Right renal cortex interstitium (tissue), 3 donors: ENCODE results near the gene ZNF407. TPM values are rescaled to one million over a fixed set of nuclear protein-coding genes. Genes with fewer than 3 reads are reported as not detected.

Experiments
- DNase-seq, 3 donors: peaks; one replicate each; pipeline ENCODE4 v3.0.0-alpha.2; 2013; ENCODE audit warnings: low read depth in 3 of 3, low spot score in 2 of 3
- polyA plus RNA-seq, 3 donors: library from polyadenylated mRNA; unstranded; fragments of 120-200 nt; gene quantifications; one replicate each; pipeline ENCODE4 v1.2.1, GENCODE V29; 2013; ENCODE audit not compliant: insufficient read length in 3 of 3

The ZNF407 gene
- polyA plus RNA-seq, 3 donors, result 9.9 to 11.6 (median 10.9) TPM

- DNase-seq, result no peak
Measured at GRCh38 chr18:74989134-74989533, 391.5 kb downstream of the ZNF407 start.

GRCh38 chr18:74990563-74991081, 393.0 kb downstream of the ZNF407 start:
- no peak for DNase-seq

DNA sequence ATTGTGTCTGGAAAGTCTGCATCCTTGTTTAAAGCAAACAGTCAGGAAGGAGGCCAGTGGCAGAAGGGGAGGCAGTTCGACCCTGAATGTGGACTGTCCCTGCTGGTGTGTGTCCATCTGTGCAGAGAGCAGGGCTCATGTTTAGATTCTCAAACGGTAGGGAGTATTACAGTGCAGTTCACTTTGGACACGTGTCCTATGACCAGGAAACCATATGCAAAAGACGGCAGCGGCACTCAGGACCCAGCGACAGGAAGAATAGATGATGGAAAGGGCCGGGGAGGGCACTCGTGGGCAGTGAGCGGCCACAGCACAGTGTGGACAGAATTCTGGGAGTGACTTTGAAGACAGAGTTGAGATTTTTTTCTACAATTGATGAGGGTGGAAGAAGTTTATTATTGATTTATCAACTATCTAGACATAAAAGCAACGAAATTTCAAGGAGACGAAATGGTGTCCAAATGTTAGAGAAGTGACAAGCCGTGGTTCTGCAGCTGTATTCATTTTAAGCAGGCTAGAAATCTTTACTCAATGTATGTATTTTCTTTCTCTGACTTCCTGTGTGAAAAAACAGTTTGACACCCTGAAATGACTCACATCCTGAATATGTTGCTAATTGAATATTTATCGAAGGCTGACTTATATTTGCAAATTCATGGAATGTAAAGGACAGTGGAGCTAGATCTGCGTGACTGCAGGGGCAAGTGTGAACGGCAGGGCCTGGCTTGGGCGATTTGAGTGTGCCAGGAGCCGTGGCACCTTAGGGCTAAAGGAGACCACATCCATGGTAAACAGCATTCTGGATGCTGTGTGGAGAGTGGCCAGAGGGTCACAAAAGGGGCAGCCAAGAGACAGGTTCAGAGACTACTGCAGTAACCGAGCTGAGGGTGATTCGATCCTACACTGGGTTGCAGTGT, 397.1 kb downstream of the ZNF407 start:
- DNase-seq, result no peak

DNA sequence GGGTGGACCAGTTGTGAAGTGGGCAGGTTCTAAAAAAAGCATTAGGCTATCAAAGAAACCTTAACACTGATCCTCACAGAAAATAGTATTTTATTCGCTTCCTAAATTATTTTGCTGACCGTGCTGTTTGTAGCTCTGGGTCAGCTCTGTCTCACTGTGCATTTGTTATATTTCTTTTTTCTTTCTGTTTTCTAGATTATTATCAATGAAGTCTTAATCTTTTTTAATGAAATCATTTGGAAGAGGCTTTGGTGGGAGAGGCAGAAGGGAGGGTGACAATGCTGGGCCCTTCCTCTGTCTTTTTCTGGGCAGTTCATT, 397.7 kb downstream of the ZNF407 start:
- no peak for DNase-seq

- DNase-seq, result no peak
Measured at GRCh38 chr18:74996055-74996454, 398.4 kb downstream of the ZNF407 start.

GRCh38 chr18:74996996-74997395, 399.3 kb downstream of the ZNF407 start:
- DNase-seq, result no peak

DNA sequence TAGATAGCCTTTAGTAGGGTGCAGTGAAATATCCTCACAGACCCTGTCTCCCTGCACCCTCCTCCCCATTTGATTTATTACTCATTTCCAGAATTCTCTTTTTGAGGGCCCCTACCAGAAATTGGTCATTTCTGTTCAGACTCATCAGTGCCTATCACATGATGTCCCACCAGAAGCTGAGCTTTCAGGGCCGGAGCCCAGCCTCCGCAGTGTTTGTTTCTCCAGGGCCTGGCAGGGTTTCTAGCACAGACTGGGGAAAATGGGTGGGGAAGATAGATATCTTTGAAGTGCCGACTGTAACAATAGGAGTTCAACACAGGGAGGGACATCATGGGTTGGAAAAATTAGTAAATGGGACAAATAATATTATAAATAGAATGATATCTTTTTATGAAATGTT, 403.2 kb downstream of the ZNF407 start:
- DNase-seq, result no peak

GRCh38 chr18:75003039-75003438, 405.4 kb downstream of the ZNF407 start:
- no peak for DNase-seq

DNA sequence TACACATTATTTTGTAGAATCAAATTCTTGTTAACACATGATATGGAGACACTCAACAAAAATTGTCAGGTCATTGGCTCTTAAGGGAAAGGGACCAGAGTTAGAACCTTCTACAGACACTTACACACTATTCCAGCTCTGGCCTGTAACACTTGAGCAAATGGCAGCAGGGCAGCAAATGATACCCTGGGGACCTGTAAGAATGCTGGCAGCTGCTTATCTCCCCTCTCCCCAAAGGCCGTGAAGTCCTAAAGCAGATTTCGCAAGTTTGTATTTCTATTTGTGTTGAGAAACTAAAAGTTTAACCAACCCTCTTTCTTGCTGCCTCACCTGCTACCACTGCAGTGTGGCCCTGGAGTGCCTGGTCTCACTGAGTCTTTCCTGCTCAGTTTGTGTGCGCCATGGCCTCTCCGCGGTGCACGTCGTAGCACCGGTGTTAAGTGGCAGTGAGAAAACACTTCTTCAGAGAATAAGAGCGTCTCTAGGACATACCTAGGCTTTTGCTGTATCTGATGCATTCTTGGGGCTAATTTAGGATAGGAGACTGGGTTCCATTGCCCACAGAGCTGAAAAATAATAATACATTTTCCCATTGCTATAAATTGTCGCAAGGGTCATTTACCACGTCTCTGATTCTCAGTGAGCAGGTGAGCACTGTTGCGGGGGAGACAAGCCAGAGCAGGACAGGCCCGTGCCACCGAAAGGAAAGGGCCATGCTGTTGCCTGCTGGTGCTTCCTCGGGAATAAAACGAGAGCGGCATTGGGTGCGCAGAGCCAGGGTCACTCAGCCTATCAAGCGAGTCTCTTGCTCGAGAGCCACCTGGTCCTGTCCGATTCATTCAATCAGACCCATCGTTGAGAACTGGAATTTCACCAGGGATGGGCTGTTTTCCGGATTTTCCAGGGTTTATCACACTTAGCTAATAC, 406.4 kb downstream of the ZNF407 start:
- DNase-seq, result no peak

DNA sequence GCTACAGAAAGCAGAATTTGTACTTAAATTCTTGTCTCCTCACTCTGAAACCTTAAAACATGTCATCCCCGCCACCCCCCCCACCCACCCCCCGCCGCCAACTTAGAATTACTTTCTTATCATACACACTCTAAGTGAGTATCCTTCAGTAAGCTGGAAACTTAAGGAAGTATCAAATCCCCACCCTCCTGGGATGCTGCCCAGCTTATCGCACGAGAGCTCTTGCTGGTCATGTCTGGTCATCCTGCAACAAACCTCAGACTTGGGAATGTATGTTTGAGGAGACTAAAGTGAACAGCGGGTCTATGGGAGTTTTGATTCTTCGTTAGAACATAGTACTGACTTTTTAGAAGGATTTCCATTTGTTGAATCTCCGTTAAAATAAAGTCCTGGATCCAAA, 408.0 kb downstream of the ZNF407 start:
- DNase-seq, result no peak

GRCh38 chr18:75008186-75008585, 410.5 kb downstream of the ZNF407 start:
- DNase-seq, result no peak

DNA sequence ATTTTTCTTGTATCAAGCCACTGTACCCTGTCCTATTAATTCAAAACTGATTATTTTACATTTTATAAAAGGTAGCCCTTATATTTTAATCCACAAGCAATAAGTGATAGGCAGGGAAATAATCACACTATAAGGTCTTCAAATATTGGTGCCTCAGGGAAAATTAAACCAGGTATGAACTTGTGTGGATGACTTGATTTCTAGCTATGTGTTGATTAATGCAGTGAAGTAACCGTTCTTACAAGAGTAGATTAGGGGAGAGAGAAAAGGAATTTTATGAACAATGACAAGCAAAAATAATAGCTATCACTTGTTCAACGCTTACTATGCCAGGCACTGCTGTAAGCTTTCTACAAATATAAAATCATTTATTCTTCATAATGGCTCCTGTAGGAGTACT, 411.6 kb downstream of the ZNF407 start:
- no peak for DNase-seq

GRCh38 chr18:75009878-75010277, 412.2 kb downstream of the ZNF407 start:
- DNase-seq, result no peak

DNA sequence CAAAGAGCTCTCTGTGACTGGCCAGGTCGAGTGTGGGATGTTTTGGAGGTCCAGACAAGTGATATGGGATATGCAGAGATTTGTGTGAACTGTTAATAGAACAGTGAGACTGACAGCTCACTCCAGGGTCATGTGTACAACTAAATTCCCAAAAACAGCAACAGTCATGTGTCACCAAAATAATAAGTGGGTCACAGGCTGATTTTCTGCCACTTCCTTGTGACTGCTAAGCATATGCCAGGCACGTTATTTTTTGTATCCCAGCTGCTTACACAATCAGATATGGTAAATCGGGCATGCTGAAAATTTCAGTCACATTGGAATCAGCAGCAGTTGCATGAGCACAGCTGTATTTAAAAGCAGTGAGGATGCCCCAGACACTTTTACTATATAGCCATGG, 412.6 kb downstream of the ZNF407 start:
- no peak for DNase-seq

- DNase-seq, result no peak
Measured at GRCh38 chr18:75010689-75011088, 413.0 kb downstream of the ZNF407 start.

DNA sequence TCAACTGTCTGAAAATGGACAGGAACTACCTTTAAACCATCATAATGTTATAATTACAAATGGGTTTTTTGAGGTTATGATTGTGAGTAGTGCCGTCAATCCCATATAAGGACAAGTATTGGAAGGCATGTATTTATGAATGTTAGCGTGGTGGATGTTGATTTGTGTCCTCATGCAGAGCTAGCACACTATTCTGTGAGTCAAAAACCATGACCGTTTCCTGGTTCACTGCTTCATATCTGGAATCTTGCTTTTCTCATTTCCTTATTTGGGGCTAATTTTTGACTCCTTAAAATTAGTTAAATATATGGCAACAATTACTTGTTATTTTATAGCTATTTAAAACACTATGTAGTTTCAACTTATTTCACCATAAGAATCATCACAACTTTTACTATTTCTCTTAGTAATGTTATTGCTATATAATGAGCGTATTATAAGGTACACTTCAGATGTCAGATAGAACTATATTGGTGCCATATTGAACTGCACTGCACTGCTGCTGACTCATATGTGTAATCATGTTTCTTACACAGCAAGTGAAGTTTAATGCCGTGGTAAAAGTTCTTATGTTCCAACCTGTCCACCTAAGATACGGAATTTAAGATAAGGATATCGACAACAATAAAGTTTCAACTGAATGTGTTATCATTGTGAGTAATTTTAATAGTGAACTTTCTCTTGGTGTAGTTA, 418.5 kb downstream of the ZNF407 start:
- DNase-seq, result no peak

DNA sequence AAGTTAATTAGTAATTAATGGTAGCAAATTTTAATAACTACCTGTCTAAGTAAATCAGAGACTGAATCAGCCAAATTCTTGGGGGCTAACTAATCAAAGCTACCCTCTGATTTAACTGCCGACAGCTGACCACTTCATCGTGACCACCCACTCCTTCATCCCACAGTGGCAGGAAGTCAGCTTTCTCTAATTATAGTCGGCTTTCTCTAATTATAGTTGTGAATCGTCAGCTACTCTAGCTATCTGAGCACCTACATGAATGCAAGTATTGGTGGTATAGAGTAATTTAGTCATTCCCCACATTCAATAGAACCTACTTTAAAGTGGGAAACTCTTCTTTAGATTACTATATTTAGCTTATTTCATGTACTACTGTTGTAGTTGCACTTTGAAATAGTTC, 425.8 kb downstream of the ZNF407 start:
- DNase-seq, result no peak

DNA sequence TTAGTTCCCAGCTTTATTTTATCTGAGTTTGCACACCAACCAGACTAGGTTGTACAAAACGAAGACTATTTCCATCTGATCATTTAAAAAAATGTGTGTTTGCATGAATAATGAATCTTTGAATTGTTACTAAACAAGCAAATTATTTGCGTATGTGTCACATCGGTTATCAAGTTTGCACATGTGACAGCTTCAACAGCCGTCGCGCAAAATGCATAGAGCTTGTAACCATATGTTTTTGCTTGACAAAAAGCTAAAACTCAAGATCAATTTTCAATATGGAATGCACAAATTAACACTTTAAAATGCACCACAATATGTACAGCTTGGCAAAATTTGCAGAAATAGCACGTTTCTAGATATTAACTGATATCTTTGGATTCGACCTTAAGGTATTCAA, 427.2 kb downstream of the ZNF407 start:
- no peak for DNase-seq

DNA sequence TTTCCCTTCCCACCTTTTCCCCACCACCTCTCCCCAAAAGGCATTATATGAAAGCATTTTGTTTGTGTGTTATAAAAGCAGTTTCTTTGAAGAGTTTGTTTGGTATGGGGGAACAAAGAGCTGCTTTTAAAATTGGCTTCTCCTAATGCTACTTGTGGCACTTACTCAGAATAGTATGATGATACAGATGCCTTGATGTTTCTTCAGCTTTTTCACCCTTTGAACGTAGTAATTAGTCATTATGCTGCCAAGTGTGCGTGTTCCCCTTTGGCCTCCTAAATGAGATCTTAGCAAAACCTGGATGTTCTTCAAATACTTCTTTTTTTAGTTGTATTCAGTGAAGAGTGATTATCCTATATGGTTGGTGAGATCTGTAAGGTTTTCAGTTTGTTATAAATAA, 427.9 kb downstream of the ZNF407 start:
- DNase-seq, result no peak

DNA sequence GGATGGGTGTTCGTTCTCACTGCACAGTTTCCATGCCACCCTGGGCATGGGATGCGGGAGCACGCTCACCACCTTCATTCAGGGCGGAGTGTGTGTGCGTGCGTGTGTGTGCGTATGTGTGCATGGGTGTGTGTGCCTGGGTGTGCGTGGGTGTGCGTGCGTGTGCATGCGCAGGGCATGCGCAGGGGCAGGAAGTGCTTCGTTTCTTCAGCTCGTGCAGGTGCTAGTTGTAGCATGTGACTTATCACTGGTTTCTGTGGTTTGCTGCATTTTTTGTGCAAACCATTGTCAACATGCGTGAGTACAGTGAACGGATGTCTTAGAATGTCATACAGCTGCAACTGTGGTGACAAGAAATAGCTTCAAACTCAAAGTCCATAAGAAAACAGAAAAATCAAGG, 431.8 kb downstream of the ZNF407 start:
- no peak for DNase-seq

DNA sequence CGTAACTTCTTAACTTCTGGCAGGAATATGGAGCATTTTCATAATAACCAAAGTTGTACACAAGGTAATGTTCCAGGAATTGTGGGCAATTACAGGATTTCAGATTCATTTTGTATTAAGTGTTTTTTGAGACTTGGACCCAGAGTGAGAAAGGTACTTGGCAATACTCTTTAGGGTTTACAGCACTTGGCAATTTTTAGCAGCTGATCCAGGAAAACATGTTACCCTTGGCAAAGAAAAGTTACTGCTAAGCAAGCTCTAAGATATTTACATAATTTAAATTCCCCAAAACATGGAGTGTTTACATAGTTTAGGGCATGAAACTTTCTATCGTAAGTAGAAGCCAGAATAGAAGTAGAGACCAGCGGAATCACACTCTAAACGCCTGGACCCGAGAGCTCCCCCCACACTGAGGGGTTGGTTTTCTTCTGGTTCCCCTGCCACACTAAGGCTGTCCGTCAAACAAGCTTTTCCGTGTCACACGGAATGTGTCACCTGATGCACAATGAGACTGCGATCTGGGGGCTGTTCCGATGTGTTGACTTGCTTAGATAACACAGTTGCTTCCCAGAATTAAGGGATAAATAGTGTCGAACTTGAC, 434.1 kb downstream of the ZNF407 start:
- no peak for DNase-seq
